Osteoblast (primary cell): ENCODE data around the gene PARD6G. TPM values are rescaled to one million over a fixed set of nuclear protein-coding genes. Genes with fewer than 3 reads are reported as not detected.

ENCODE experiments used
- DNase-seq: peaks from one replicate; pipeline ENCODE4 v3.0.0; 2011; ENCODE audit warnings: low spot score, mixed read lengths; ENCODE audit not compliant: insufficient read length; ENCODE audit errors: missing footprints
- H2AFZ ChIP-seq: 2 replicates; pipeline ENCODE4 v1.6.0; 2011; ENCODE audit warnings: mild to moderate bottlenecking, low read length
- H3K27ac ChIP-seq: 2 replicates; pipeline ENCODE4 v1.5.1; 2011; ENCODE audit warnings: mild to moderate bottlenecking, low read depth, low read length, moderate library complexity
- H3K27me3 ChIP-seq: 2 replicates; pipeline ENCODE4 v1.6.0; 2012; ENCODE audit warnings: mild to moderate bottlenecking, control low read depth, inconsistent platforms, low read length, moderate library complexity; ENCODE audit not compliant: insufficient read depth
- H3K36me3 ChIP-seq: 2 replicates; pipeline ENCODE4 v1.5.1; 2011; ENCODE audit warnings: mild to moderate bottlenecking, low read length, control low read depth, moderate library complexity; ENCODE audit not compliant: insufficient read depth
- H3K4me1 ChIP-seq: 2 replicates; pipeline ENCODE4 v1.5.1; 2011; ENCODE audit warnings: mild to moderate bottlenecking, low read length, control low read depth, moderate library complexity; ENCODE audit not compliant: insufficient read depth
- H3K4me2 ChIP-seq: 2 replicates; pipeline ENCODE4 v1.6.0; 2011; ENCODE audit warnings: mild to moderate bottlenecking, low read length; ENCODE audit not compliant: insufficient read depth
- H3K4me3 ChIP-seq: fragments of 200-600 bp; sonication (generic); 3 replicates; pipeline ENCODE4 v1.5.1; 2012; ENCODE audit warnings: mild to moderate bottlenecking, low read length, inconsistent platforms; ENCODE audit not compliant: insufficient read depth
- H3K79me2 ChIP-seq: 2 replicates; pipeline ENCODE4 v1.6.0; 2012; ENCODE audit warnings: mild to moderate bottlenecking, low read length, control low read depth, inconsistent platforms; ENCODE audit not compliant: insufficient read depth
- H3K9me3 ChIP-seq: 2 replicates; pipeline ENCODE4 v1.5.1; 2011; ENCODE audit warnings: low read depth, low read length, control low read depth
- H4K20me1 ChIP-seq: 2 replicates; pipeline ENCODE4 v1.6.0; 2012; ENCODE audit warnings: mild to moderate bottlenecking, low read length, control low read depth; ENCODE audit not compliant: insufficient read depth
- CTCF ChIP-seq: IDR thresholded peaks from 2 replicates; pipeline ENCODE4 v1.5.1; 2011; ENCODE audit warnings: mild to moderate bottlenecking, low read depth, low read length, moderate library complexity; ENCODE audit errors: extremely low read depth
- total RNA-seq: library from RNA; depleted of rRNA; stranded (reverse); fragments of >200 nt; gene quantifications from 2 replicates; pipeline ENCODE4 v1.2.3, GENCODE V29; 2012

PARD6G gene
- total RNA-seq, 1 donor, result 2.2 TPM

- H2AFZ ChIP-seq, result peak overlapping the region; percentile 41
- peaks cover 5% of the 10 kb centered on the region for H3K4me1 ChIP-seq
- peak overlapping the region; percentile 78 for H3K4me2 ChIP-seq
- H3K79me2 ChIP-seq, result no peaks in the 10 kb centered on the region
- peak overlapping the region; percentile 70 for H3K4me3 ChIP-seq
- no peaks in the 10 kb centered on the region for H3K36me3 ChIP-seq
- no peak overlapping the region for H3K27ac ChIP-seq
- no peaks in the 10 kb centered on the region for H3K9me3 ChIP-seq
- no peaks in the 10 kb centered on the region for H4K20me1 ChIP-seq
- peak; percentile 93 for DNase-seq
- TF ChIP-seq CTCF, result no peak
- H3K27me3 ChIP-seq, result peaks cover 22% of the 10 kb centered on the region
These were observed 595 bp downstream of the PARD6G start for GRCh38 chr18:80246445-80247392.

DNA sequence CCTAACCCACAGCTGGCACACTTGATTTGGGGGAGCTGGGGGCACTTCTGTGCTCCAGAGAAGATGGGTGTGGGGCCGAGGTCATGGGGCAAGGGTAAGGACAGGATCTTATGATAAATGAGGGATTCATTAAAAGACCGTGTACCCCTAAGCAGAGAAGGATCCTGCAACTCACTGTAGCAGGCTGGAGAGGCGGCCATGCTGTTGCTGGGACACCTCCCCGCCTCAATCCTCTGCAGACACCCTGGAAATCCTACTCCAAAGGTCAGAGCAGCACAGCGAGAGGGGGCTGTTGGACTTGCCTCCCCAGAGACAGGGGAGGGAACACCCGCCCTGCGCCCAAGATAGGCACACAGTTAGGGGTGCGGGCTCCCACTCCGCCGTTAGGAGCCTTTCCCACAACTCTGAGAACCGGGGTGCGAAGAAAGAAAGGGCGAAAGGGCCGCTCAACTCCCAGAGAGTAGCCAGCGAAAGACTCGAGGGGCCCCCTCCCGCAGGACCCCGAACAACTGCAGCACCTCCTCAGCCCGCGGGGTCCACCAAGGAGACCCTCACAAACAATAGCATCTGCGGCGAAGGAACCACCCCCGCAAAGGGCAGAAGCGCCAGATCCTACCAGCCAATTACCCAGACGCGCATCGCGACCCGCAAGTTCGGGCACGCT is 1.4 kb downstream of the PARD6G start:
- DNase-seq, result peak; percentile 49
- peaks cover 24% of the 10 kb centered on the region for H3K27me3 ChIP-seq
- H2AFZ ChIP-seq, result no peak overlapping the region
- H3K4me1 ChIP-seq, result peaks cover 3% of the 10 kb centered on the region
- H3K79me2 ChIP-seq, result no peaks in the 10 kb centered on the region
- H3K36me3 ChIP-seq, result no peaks in the 10 kb centered on the region
- no peaks in the 10 kb centered on the region for H4K20me1 ChIP-seq
- H3K9me3 ChIP-seq, result no peaks in the 10 kb centered on the region
- H3K27ac ChIP-seq, result no peak overlapping the region
- H3K4me2 ChIP-seq, result no peak overlapping the region
- TF ChIP-seq CTCF, result no peak
- peak overlapping the region; percentile 28 for H3K4me3 ChIP-seq

- H4K20me1 ChIP-seq, result no peaks in the 10 kb centered on the region
- H3K27me3 ChIP-seq, result peaks cover 30% of the 10 kb centered on the region
- DNase-seq, result peak; percentile 82
- H3K4me2 ChIP-seq, result no peak overlapping the region
- no peak overlapping the region for H3K4me3 ChIP-seq
- peaks cover 3% of the 10 kb centered on the region for H3K4me1 ChIP-seq
- no peaks in the 10 kb centered on the region for H3K36me3 ChIP-seq
- TF ChIP-seq CTCF, result no peak
- no peak overlapping the region for H3K27ac ChIP-seq
- H2AFZ ChIP-seq, result no peak overlapping the region
- no peaks in the 10 kb centered on the region for H3K9me3 ChIP-seq
- H3K79me2 ChIP-seq, result no peaks in the 10 kb centered on the region
These were observed 2.2 kb downstream of the PARD6G start for GRCh38 chr18:80244956-80245730.
